RWPE2 (cell line): ENCODE measurements around the gene OR6B1.

Experiments used
- ATAC-seq: fragments of 200-7000 bp; cut with Tn5 transposase; 3 replicates; pipeline ENCODE4 v1.9.1; 2021; ENCODE audit warnings: low read depth
- DNase-seq: peaks from one replicate; pipeline ENCODE4 v3.0.0-alpha.2; 2020; ENCODE audit warnings: low spot score
- H3K27ac ChIP-seq: fragments of 450-650 bp; 2 replicates; pipeline ENCODE4 v1.5.1; 2017; ENCODE audit warnings: mild to moderate bottlenecking; ENCODE audit not compliant: poor library complexity, severe bottlenecking
- H3K27me3 ChIP-seq: fragments of 250-450 bp; sonication (Bioruptor Pico); 2 replicates; pipeline ENCODE4 v1.5.1; 2021; ENCODE audit warnings: mild to moderate bottlenecking, moderate library complexity; ENCODE audit not compliant: insufficient read depth, poor library complexity, severe bottlenecking
- H3K36me3 ChIP-seq: fragments of 250-450 bp; sonication (Bioruptor Pico); 2 replicates; pipeline ENCODE4 v1.5.1; 2020; ENCODE audit warnings: low read depth, mild to moderate bottlenecking, moderate library complexity
- H3K4me1 ChIP-seq: fragments of 250-450 bp; sonication (Bioruptor Pico); 2 replicates; pipeline ENCODE4 v1.5.1; 2021; ENCODE audit warnings: mild to moderate bottlenecking, moderate library complexity; ENCODE audit not compliant: insufficient read depth, poor library complexity, severe bottlenecking
- H3K4me3 ChIP-seq: fragments of 250-450 bp; sonication (Bioruptor Pico); 2 replicates; pipeline ENCODE4 v1.5.1; 2021; ENCODE audit warnings: mild to moderate bottlenecking, moderate library complexity; ENCODE audit not compliant: severe bottlenecking
- H3K9me3 ChIP-seq: fragments of 250-450 bp; sonication (Bioruptor Pico); 2 replicates; pipeline ENCODE4 v1.5.1; 2021; ENCODE audit warnings: mild to moderate bottlenecking, moderate library complexity; ENCODE audit not compliant: severe bottlenecking
- TF ChIP-seq, protein P1 (sequence below): fragments of 450-650 bp; IDR thresholded peaks from one replicate; pipeline ENCODE4 v1.5.1; 2017; ENCODE audit warnings: mild to moderate bottlenecking, moderate library complexity; ENCODE audit not compliant: poor library complexity, severe bottlenecking

OR6B1 gene

DNA sequence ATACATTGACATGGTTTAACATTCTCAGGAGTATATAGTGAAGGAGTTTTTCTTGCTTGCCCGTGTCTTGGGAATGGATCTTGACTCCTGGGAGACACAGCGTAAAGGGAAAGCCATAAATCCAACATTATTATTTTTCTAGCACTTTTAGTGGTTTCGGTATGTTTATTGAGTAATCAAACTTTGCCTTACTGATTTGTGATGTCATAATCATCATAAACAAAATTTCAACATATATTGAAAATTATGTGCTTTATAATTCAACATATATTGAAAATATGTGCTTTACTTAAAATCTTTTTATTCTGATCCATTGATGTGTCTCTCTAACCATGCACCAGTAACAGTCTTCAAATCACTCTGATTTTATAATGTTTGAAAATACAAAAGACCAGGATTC, 28.4 kb downstream of the OR6B1 start:
- Histone ChIP-seq H3K27me3 (peaks cover 6% of the 10 kb centered on the region), H3K9me3 (no peaks in the 10 kb centered on the region), H3K4me3 (no peak overlapping the region), H3K27ac (no peak overlapping the region), H3K4me1 (no peaks in the 10 kb centered on the region), H3K36me3 (no peaks in the 10 kb centered on the region)
- TF ChIP-seq, protein P1, sequence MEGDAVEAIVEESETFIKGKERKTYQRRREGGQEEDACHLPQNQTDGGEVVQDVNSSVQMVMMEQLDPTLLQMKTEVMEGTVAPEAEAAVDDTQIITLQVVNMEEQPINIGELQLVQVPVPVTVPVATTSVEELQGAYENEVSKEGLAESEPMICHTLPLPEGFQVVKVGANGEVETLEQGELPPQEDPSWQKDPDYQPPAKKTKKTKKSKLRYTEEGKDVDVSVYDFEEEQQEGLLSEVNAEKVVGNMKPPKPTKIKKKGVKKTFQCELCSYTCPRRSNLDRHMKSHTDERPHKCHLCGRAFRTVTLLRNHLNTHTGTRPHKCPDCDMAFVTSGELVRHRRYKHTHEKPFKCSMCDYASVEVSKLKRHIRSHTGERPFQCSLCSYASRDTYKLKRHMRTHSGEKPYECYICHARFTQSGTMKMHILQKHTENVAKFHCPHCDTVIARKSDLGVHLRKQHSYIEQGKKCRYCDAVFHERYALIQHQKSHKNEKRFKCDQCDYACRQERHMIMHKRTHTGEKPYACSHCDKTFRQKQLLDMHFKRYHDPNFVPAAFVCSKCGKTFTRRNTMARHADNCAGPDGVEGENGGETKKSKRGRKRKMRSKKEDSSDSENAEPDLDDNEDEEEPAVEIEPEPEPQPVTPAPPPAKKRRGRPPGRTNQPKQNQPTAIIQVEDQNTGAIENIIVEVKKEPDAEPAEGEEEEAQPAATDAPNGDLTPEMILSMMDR, result no peak
- no peak for DNase-seq
- ATAC-seq, result no peak

GRCh38 chr7:144032516-144032915, 32.4 kb downstream of the OR6B1 start:
- Histone ChIP-seq H3K4me1 (no peaks in the 10 kb centered on the region), H3K27me3 (peaks cover 6% of the 10 kb centered on the region), H3K36me3 (no peaks in the 10 kb centered on the region), H3K9me3 (no peaks in the 10 kb centered on the region), H3K27ac (no peak overlapping the region), H3K4me3 (no peak overlapping the region)
- DNase-seq (no peak), ATAC-seq (no peak)
- TF ChIP-seq, protein P1, result no peak

GRCh38 chr7:144032985-144033709, 33.0 kb downstream of the OR6B1 start:
- H3K27me3 ChIP-seq, result peaks cover 6% of the 10 kb centered on the region
- no peak for ATAC-seq
- DNase-seq, result no peak
- no peaks in the 10 kb centered on the region for H3K36me3 ChIP-seq
- H3K27ac ChIP-seq, result no peak overlapping the region
- H3K4me3 ChIP-seq, result no peak overlapping the region
- TF ChIP-seq, protein P1, result no peak
- H3K9me3 ChIP-seq, result no peaks in the 10 kb centered on the region
- H3K4me1 ChIP-seq, result no peaks in the 10 kb centered on the region

GRCh38 chr7:144035385-144035784, 35.3 kb downstream of the OR6B1 start:
- peaks cover 6% of the 10 kb centered on the region for H3K27me3 ChIP-seq
- TF ChIP-seq, protein P1, result no peak
- H3K4me1 ChIP-seq, result no peaks in the 10 kb centered on the region
- H3K4me3 ChIP-seq, result no peak overlapping the region
- DNase-seq (no peak), ATAC-seq (no peak)
- no peaks in the 10 kb centered on the region for H3K9me3 ChIP-seq
- no peaks in the 10 kb centered on the region for H3K36me3 ChIP-seq
- H3K27ac ChIP-seq, result no peak overlapping the region

DNA sequence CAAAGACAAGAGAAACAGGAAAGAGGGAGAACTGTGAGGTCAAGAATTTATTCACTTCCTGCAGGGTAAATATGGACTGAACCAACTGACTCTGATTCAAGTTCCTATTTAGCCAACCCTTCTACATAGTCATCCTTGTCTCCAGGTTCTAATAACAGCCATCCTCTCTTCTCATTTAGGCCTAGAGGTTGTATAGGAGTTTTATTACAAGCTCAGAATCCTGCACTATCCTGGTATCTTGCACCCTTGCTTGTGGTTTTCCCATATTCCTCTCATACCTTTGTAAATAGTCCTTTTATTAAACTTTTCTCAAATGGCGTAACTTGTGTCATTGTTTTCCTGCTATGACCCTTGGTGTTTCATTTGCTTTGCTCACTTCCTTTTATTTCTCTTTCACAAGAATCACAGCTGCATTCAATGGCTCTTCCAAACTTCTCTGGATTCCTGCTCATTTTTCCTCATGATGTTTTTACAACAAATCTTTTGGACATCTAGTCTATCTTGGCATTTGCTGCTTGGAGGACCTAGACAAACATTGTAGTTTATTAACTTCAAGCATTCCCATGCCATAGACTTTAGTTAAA, 36.3 kb downstream of the OR6B1 start:
- H3K27me3 ChIP-seq, result peaks cover 3% of the 10 kb centered on the region
- ATAC-seq (no peak), DNase-seq (no peak)
- H3K9me3 ChIP-seq, result no peaks in the 10 kb centered on the region
- no peak overlapping the region for H3K27ac ChIP-seq
- no peaks in the 10 kb centered on the region for H3K4me1 ChIP-seq
- TF ChIP-seq, protein P1, result no peak
- no peaks in the 10 kb centered on the region for H3K36me3 ChIP-seq
- no peak overlapping the region for H3K4me3 ChIP-seq
